Measurements from ENCODE around the gene GHR.

The GHR gene

DNA sequence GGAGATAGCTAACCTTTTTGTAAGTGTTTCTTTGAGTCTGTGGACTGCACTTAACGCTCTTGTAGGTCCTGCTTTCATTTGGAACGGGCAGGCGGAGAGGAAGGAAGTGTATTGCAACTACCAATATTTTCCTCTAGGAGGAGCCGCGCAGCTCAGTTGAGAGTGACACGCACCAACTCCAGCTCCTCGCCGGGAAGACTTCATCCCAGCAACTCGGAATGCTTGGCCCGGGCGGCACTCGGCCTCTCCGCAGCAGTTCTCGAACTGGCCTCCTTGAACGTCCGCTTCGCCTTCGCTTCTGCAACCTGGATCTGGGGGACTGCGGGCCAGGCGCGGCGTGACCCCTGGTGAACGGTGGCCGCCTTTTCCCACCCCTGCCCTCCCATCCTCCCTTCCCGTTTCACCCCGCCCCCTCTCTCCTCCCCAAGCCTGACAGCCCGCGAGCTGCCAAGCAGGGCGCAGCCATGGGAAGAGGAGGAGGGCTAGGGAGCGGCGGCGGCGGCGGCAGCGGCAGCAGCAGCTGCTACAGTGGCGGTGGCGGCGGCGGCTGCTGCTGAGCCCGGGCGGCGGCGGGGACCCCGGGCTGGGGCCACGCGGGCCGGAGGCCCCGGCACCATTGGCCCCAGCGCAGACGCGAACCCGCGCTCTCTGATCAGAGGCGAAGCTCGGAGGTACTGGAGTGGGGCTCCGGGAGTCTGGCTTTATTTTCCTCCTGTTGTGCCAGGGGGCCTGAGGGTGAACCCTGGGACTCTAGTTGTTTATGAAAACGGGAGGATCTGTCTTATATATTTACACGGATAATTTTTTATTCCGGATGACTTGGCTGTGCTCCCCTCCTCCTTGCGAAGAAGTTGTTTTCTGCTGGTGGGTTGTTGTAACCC is at the start of gene GHR:
GHR (plus strand) TSS at position 155 of the 881 bp plus-strand sequence. CDS start 142,436 bp downstream, outside the sequence.
- no peaks in the 10 kb centered on the region for H3F3A ChIP-seq (ENCODE audit: low read depth)
- H3K4me2 ChIP-seq (ENCODE audit: low read depth, low read length, poor library complexity, severe bottlenecking), result no peak within 1 kb of the TSS
- H3K27me3 ChIP-seq (ENCODE audit: insufficient read depth, low read length, poor library complexity, severe bottlenecking), result no peaks in the 10 kb centered on the region
- H4K20me1 ChIP-seq (ENCODE audit: insufficient read depth, low read length, poor library complexity, severe bottlenecking), result no peaks in the 10 kb centered on the region
- H3K4me1 ChIP-seq (ENCODE audit: insufficient read depth, low read length, poor library complexity, severe bottlenecking), result no peaks in the 10 kb centered on the region
- H3K36me3 ChIP-seq (ENCODE audit: insufficient read depth, low read length), result no peaks in the 10 kb centered on the region
- H3K9me2 ChIP-seq (replicated peaks; ENCODE audit: low read depth, low read length), result no peaks in the 10 kb centered on the region
- H3K4me3 ChIP-seq (ENCODE audit: low read length, poor library complexity, severe bottlenecking), result no peak within 1 kb of the TSS
- H2AFZ ChIP-seq (ENCODE audit: low read length), result no peak within 1 kb of the TSS
- H3K79me2 ChIP-seq (ENCODE audit: insufficient read depth, low read length), result no peaks in the 10 kb centered on the region
- no peaks in the 10 kb centered on the region for H3K9me3 ChIP-seq (ENCODE audit: insufficient read depth, low read depth, low read length)
- H3K9ac ChIP-seq (ENCODE audit: low read depth, low read length, poor library complexity, severe bottlenecking), result no peak within 1 kb of the TSS
- TF ChIP-seq EZH2phosphoT487 (IDR thresholded peaks at IDR 0.05; ENCODE audit: borderline replicate concordance), result no peak
- TF ChIP-seq CTCF (conservative IDR thresholded peaks at IDR 0.05; ENCODE audit: low read length), result no peak

DNA sequence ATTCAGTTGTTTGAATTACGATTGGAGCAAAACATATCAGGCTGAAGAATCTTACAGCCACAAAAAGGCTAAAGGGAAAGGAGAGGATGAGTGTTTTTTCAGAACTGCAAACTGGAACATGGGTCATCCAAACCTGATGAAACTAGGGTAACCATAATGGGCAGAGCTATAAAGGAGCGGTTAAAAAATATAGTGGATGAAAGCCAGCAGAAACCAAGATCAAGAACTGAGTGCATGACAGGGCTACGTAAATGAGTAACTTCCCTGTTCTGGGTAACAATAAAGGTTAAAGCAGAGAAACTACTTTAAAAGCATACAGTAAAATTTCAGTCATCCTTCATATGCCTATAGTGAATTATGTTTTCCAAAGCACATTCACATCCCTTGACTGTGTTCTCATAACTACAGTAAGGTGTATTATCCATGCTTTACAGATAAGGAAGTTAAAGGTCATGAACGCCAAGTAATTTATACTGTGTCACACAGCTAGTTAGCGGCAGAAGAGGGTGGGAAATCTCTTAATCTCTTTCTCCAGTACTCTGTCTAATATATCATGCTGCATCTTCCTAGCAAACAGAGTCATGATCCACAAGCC is 48.5 kb upstream of the GHR start:
- Histone ChIP-seq H3F3A (ENCODE audit: low read depth) (no peaks in the 10 kb centered on the region), H4K20me1 (ENCODE audit: insufficient read depth, low read length, poor library complexity, severe bottlenecking) (no peaks in the 10 kb centered on the region), H2AFZ (ENCODE audit: low read length) (no peak overlapping the region), H3K9ac (ENCODE audit: low read depth, low read length, poor library complexity, severe bottlenecking) (no peak overlapping the region), H3K4me3 (ENCODE audit: low read length, poor library complexity, severe bottlenecking) (no peak overlapping the region), H3K4me1 (ENCODE audit: insufficient read depth, low read length, poor library complexity, severe bottlenecking) (no peaks in the 10 kb centered on the region), H3K27me3 (ENCODE audit: insufficient read depth, low read length, poor library complexity, severe bottlenecking) (no peaks in the 10 kb centered on the region), H3K4me2 (ENCODE audit: low read depth, low read length, poor library complexity, severe bottlenecking) (no peak overlapping the region), H3K9me2 (replicated peaks; ENCODE audit: low read depth, low read length) (no peaks in the 10 kb centered on the region), H3K9me3 (ENCODE audit: insufficient read depth, low read depth, low read length) (no peaks in the 10 kb centered on the region), H3K79me2 (ENCODE audit: insufficient read depth, low read length) (no peaks in the 10 kb centered on the region), H3K36me3 (ENCODE audit: insufficient read depth, low read length) (no peaks in the 10 kb centered on the region)
- no peak for TF ChIP-seq CTCF (conservative IDR thresholded peaks at IDR 0.05; ENCODE audit: low read length)
- no peak for TF ChIP-seq EZH2phosphoT487 (IDR thresholded peaks at IDR 0.05; ENCODE audit: borderline replicate concordance)

- H3K9me3 ChIP-seq (ENCODE audit: insufficient read depth, low read depth, low read length), result no peaks in the 10 kb centered on the region
- no peaks in the 10 kb centered on the region for H3K9me2 ChIP-seq (replicated peaks; ENCODE audit: low read depth, low read length)
- H4K20me1 ChIP-seq (ENCODE audit: insufficient read depth, low read length, poor library complexity, severe bottlenecking), result no peaks in the 10 kb centered on the region
- no peak overlapping the region for H3K4me2 ChIP-seq (ENCODE audit: low read depth, low read length, poor library complexity, severe bottlenecking)
- H3K27me3 ChIP-seq (ENCODE audit: insufficient read depth, low read length, poor library complexity, severe bottlenecking), result no peaks in the 10 kb centered on the region
- no peak overlapping the region for H3K9ac ChIP-seq (ENCODE audit: low read depth, low read length, poor library complexity, severe bottlenecking)
- no peaks in the 10 kb centered on the region for H3K79me2 ChIP-seq (ENCODE audit: insufficient read depth, low read length)
- H3K4me3 ChIP-seq (ENCODE audit: low read length, poor library complexity, severe bottlenecking), result no peak overlapping the region
- H3K4me1 ChIP-seq (ENCODE audit: insufficient read depth, low read length, poor library complexity, severe bottlenecking), result no peaks in the 10 kb centered on the region
- no peak overlapping the region for H2AFZ ChIP-seq (ENCODE audit: low read length)
- no peaks in the 10 kb centered on the region for H3F3A ChIP-seq (ENCODE audit: low read depth)
- TF ChIP-seq EZH2phosphoT487 (IDR thresholded peaks at IDR 0.05; ENCODE audit: borderline replicate concordance) (no peak), CTCF (conservative IDR thresholded peaks at IDR 0.05; ENCODE audit: low read length) (no peak)
- H3K36me3 ChIP-seq (ENCODE audit: insufficient read depth, low read length), result no peaks in the 10 kb centered on the region
These were observed 45.7 kb upstream of the GHR start for GRCh38 chr5:42377496-42377895.

Data from Loucy (cell line).